Measurements from ENCODE around the gene CDC25B. TPM values are rescaled to one million over a fixed set of nuclear protein-coding genes. Genes with fewer than 3 reads are reported as not detected.

The CDC25B gene
- total and polyA plus RNA-seq, 2 of the 13 experiments (the other 11 are each of a cell fraction or from before 2014, with no cell fraction given) = 14.5 to 19.4 TPM

GRCh38 chr20:3811467-3812258 lies 15.6 kb downstream of the CDC25B start (continued):
- TF ChIP-seq KIAA2018 (CRISPR knock-in tag; IDR thresholded peaks at IDR 0.05; ENCODE audit: borderline replicate concordance) (no peak), ZNF580 (CRISPR knock-in tag; IDR thresholded peaks at IDR 0.05; ENCODE audit: borderline replicate concordance, low read depth) (peak; percentile 99), CSRNP2 (CRISPR knock-in tag; conservative IDR thresholded peaks at IDR 0.05; ENCODE audit: low read depth) (no peak), NFKBIZ (CRISPR knock-in tag; IDR thresholded peaks at IDR 0.05) (peak; percentile 98), MYNN (CRISPR knock-in tag; IDR thresholded peaks at IDR 0.05; ENCODE audit: low read depth) (peak; percentile 94; the same call in 1 of the 2 replicates), ZNF740 (CRISPR knock-in tag; IDR thresholded peaks at IDR 0.05) (peak; percentile 81; the same call in 1 of the 2 replicates), PHB2 (IDR thresholded peaks at IDR 0.05; ENCODE audit: partially characterized antibody) (no peak), AKAP8 (CRISPR knock-in tag; IDR thresholded peaks at IDR 0.05) (0 out of 2 replicates have a peak, but pooled peaks have one; percentile 84), EHMT2 (IDR thresholded peaks at IDR 0.05; ENCODE audit: borderline replicate concordance, low read depth, low read length) (no peak), PRDM15 (CRISPR knock-in tag; IDR thresholded peaks at IDR 0.05) (peak; percentile 50; the same call in 1 of the 2 replicates), MED1 (CRISPR knock-in tag; IDR thresholded peaks at IDR 0.05) (peak; percentile 92)

Data from HepG2 (cell line).